Stomach smooth muscle (tissue), 2 donors: ENCODE data around the gene PRKCH.

Experiments used
- H3K27ac ChIP-seq: one replicate; pipeline ENCODE4 v1.7.0; 2013; ENCODE audit warnings: mild to moderate bottlenecking, low read length, inconsistent platforms
- H3K27me3 ChIP-seq, 2 donors: one replicate each; pipeline ENCODE4 v1.7.0; 2013; ENCODE audit warnings: low read length in 2 of 2; ENCODE audit not compliant: insufficient read depth in 2 of 2, control insufficient read depth in 1 of 2
- H3K36me3 ChIP-seq, 2 donors: one replicate each; pipeline ENCODE4 v1.7.0; 2013; ENCODE audit warnings: low read length in 2 of 2; ENCODE audit not compliant: control insufficient read depth in 2 of 2, insufficient read depth in 2 of 2
- H3K4me1 ChIP-seq: one replicate; pipeline ENCODE4 v1.7.0; 2013; ENCODE audit warnings: low read length; ENCODE audit not compliant: control insufficient read depth, insufficient read depth
- H3K4me3 ChIP-seq, 2 donors: one replicate each; pipeline ENCODE4 v1.7.0; 2013; ENCODE audit warnings: low read length in 2 of 2
- H3K9ac ChIP-seq, 2 donors: one replicate each; pipeline ENCODE4 v1.7.0; 2013; ENCODE audit warnings: low read length in 2 of 2, mild to moderate bottlenecking in 1 of 2
- H3K9me3 ChIP-seq, 2 donors: one replicate each; pipeline ENCODE4 v1.7.0; 2013; ENCODE audit warnings: low read length in 2 of 2; ENCODE audit not compliant: control insufficient read depth in 2 of 2
- donor health status: healthy.
- donor health status: Pancreatic carcinoma.

PRKCH gene

GRCh38 chr14:61362072-61362750 lies 40.8 kb downstream of the PRKCH start:
- H3K27me3 ChIP-seq: no peaks in the 10 kb centered on the region
- no peaks in the 10 kb centered on the region for H3K4me1 ChIP-seq
- no peak overlapping the region for H3K9ac ChIP-seq
- no peak overlapping the region for H3K27ac ChIP-seq
- H3K9me3 ChIP-seq: peaks cover 0 to 5% of the 10 kb centered on the region in 2 donors
- no peaks in the 10 kb centered on the region for H3K36me3 ChIP-seq
- H3K4me3 ChIP-seq: no peak overlapping the region

DNA sequence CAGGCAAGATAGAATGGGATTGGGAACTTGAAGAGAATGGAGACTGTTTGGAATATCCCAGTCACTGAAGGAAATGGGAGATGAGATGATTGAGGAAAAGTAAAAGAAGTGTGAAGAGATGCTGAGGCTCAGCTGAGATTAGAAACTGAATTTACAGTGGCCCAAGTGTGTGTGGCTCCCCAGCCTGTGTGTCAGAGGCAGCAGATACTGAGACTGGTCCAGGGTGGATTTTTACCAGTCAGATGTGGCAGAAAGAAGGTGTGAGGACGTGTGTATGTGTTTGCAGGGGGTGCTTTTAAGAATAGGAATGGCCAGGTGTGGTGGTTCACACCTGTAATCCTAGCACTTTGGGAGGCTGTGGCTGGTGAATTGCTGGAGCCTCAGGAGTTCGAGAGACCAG lies 42.9 kb downstream of the PRKCH start:
- Histone ChIP-seq H3K4me1 (no peaks in the 10 kb centered on the region), H3K27me3 (no peaks in the 10 kb centered on the region), H3K9ac (no peak overlapping the region), H3K36me3 (no peaks in the 10 kb centered on the region), H3K9me3 (peaks cover 0 to 2% of the 10 kb centered on the region in 2 donors), H3K27ac (no peak overlapping the region), H3K4me3 (no peak overlapping the region)

DNA sequence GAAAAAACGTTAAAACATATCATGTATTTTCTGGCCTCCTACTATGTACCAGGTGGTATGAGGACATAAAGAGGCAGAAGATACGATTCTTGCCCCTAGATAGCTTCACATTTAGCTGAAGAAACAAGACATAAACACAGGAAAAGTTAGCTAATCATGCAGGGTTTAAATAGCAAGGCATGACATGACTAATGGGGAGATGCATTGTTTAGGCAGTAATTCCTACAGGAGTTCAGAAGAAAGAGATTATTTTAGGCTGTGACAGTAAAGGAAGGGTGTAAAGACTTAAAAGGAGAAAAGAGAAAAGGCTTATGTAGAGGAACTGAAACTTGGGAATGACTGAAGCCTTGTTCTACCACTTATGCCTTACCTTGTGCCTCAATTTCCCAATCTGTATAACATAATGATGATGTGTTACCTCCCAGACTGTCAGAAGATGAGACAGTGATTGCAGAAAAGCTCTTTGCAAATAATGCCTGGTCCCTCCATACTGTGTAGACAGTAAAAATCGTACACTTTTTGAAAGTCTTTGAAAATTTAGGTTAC lies 44.4 kb downstream of the PRKCH start:
- no peaks in the 10 kb centered on the region for H3K27me3 ChIP-seq

GRCh38 chr14:61368114-61368710 lies 46.8 kb downstream of the PRKCH start:
- Histone ChIP-seq H3K36me3 (no peaks in the 10 kb centered on the region), H3K9me3 (no peaks in the 10 kb centered on the region), H3K27me3 (peaks cover 0 to 2% of the 10 kb centered on the region in 2 donors), H3K4me1 (no peaks in the 10 kb centered on the region), H3K9ac (no peak overlapping the region), H3K27ac (no peak overlapping the region), H3K4me3 (no peak overlapping the region)

More for the DNA sequence above, 44.4 kb downstream of the PRKCH start:
- Histone ChIP-seq H3K36me3 (no peaks in the 10 kb centered on the region), H3K4me1 (no peaks in the 10 kb centered on the region), H3K4me3 (no peak overlapping the region), H3K9me3 (peaks cover 0 to 2% of the 10 kb centered on the region in 2 donors), H3K27ac (no peak overlapping the region), H3K9ac (no peak overlapping the region)

- peaks cover 0 to 1% of the 10 kb centered on the region in 2 donors for H3K9me3 ChIP-seq
- H3K36me3 ChIP-seq: no peaks in the 10 kb centered on the region
- H3K27ac ChIP-seq: no peak overlapping the region
- no peaks in the 10 kb centered on the region for H3K4me1 ChIP-seq
- H3K4me3 ChIP-seq: no peak overlapping the region
- no peak overlapping the region for H3K9ac ChIP-seq
- H3K27me3 ChIP-seq: peaks cover 0 to 2% of the 10 kb centered on the region in 2 donors
These were observed 47.5 kb downstream of the PRKCH start for GRCh38 chr14:61368781-61369453.

DNA sequence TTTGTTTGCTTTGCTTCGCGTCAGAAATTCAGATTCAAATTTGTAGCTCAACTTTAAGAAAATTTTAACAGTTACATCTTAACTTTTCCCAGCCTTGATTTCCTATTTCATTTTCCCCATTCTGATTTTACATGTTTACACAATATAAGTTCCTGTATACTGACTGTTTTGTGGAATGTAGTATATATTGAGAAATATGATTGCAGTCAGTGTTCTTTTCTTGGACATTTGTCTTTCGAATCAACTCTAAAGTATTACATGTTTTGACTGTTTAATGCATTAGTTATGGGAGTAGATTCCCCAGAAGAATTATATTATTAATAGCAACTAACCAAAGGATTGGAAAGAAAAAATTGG lies 48.1 kb downstream of the PRKCH start:
- peaks cover 0 to 6% of the 10 kb centered on the region in 2 donors for H3K9me3 ChIP-seq
- no peak overlapping the region for H3K9ac ChIP-seq
- no peaks in the 10 kb centered on the region for H3K4me1 ChIP-seq
- H3K4me3 ChIP-seq: no peak overlapping the region
- peaks cover 0 to 2% of the 10 kb centered on the region in 2 donors for H3K27me3 ChIP-seq
- no peak overlapping the region for H3K27ac ChIP-seq
- no peaks in the 10 kb centered on the region for H3K36me3 ChIP-seq

- Histone ChIP-seq H3K9ac (no peak overlapping the region), H3K4me3 (no peak overlapping the region), H3K4me1 (no peaks in the 10 kb centered on the region), H3K9me3 (peaks cover 6 to 8% of the 10 kb centered on the region in 2 donors), H3K27me3 (peaks cover 0 to 2% of the 10 kb centered on the region in 2 donors), H3K36me3 (no peaks in the 10 kb centered on the region), H3K27ac (no peak overlapping the region)
These were observed 51.0 kb downstream of the PRKCH start for GRCh38 chr14:61372379-61372778.

GRCh38 chr14:61372842-61373555 lies 51.6 kb downstream of the PRKCH start:
- H3K27me3 ChIP-seq: peaks cover 0 to 2% of the 10 kb centered on the region in 2 donors
- no peaks in the 10 kb centered on the region for H3K4me1 ChIP-seq
- H3K9ac ChIP-seq: no peak overlapping the region
- no peaks in the 10 kb centered on the region for H3K36me3 ChIP-seq
- H3K27ac ChIP-seq: no peak overlapping the region
- H3K9me3 ChIP-seq: peaks cover 6 to 8% of the 10 kb centered on the region in 2 donors
- no peak overlapping the region for H3K4me3 ChIP-seq

DNA sequence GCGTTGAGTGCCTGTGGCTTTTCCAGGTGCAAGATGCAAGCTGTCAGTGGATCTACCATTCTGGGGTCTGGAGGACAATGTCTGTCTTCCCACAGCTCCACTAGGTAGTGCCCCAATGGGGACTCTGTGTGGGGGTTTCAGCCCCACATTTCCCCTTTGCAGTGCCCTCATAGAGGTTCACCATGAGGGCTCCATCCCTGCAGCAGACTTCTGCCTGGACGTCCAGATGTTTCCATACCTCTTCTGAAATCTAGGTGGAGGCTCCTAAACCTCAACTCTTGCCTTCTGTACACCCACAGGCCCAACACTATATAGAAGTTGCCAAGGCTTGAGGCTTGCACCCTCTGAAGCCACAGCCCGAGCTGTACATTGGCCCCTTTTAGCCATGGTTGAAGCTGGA lies 52.9 kb downstream of the PRKCH start:
- Histone ChIP-seq H3K9me3 (peaks cover 6 to 8% of the 10 kb centered on the region in 2 donors), H3K9ac (no peak overlapping the region), H3K4me3 (no peak overlapping the region), H3K4me1 (no peaks in the 10 kb centered on the region), H3K36me3 (no peaks in the 10 kb centered on the region), H3K27ac (no peak overlapping the region), H3K27me3 (peaks cover 0 to 2% of the 10 kb centered on the region in 2 donors)

GRCh38 chr14:61375218-61375617 lies 53.8 kb downstream of the PRKCH start:
- Histone ChIP-seq H3K9me3 (peaks cover 6 to 8% of the 10 kb centered on the region in 2 donors), H3K36me3 (no peaks in the 10 kb centered on the region), H3K4me3 (no peak overlapping the region), H3K27me3 (peaks cover 0 to 2% of the 10 kb centered on the region in 2 donors), H3K4me1 (no peaks in the 10 kb centered on the region), H3K9ac (no peak overlapping the region), H3K27ac (no peak overlapping the region)
